GM21367 (cell line): ENCODE measurements around the gene HDAC3.
A peak's percentile ranks its signal among the peaks of the same experiment; 100 is the strongest.

Source experiments
- ATAC-seq: cut with Tn5 transposase; IDR thresholded peaks from one replicate; pipeline ENCODE4 v1.9.1; 2021; ENCODE audit not compliant: unreplicated experiment

Gene HDAC3

GRCh38 chr5:141662028-141662427, 25.4 kb upstream of the HDAC3 start:
- ATAC-seq, result no peak

GRCh38 chr5:141657937-141658545, 21.4 kb upstream of the HDAC3 start:
- ATAC-seq, result no peak

- ATAC-seq, result no peak
These were observed 20.8 kb upstream of the HDAC3 start for GRCh38 chr5:141657404-141657803.

- ATAC-seq, result no peak
These were observed 19.7 kb upstream of the HDAC3 start for GRCh38 chr5:141656396-141656795.

GRCh38 chr5:141655020-141655419, 18.4 kb upstream of the HDAC3 start:
- ATAC-seq, result no peak

- no peak for ATAC-seq
These were observed 17.6 kb upstream of the HDAC3 start for GRCh38 chr5:141654298-141654697.

- no peak for ATAC-seq
These were observed 15.1 kb upstream of the HDAC3 start for GRCh38 chr5:141651728-141652105.

- ATAC-seq, result peak; percentile 93
These were observed 14.4 kb upstream of the HDAC3 start, which contains the start of gene FCHSD1 for GRCh38 chr5:141650851-141651727. FCHSD1 (minus strand) TSS chr5:141651418; CDS start chr5:141651368, 50 bp downstream.

GRCh38 chr5:141649972-141650371, 13.3 kb upstream of the HDAC3 start:
- ATAC-seq, result no peak

- ATAC-seq, result no peak
These were observed 12.5 kb upstream of the HDAC3 start for GRCh38 chr5:141649056-141649688.

- ATAC-seq, result no peak
These were observed 11.2 kb upstream of the HDAC3 start for GRCh38 chr5:141647851-141648250.

- ATAC-seq, result no peak
These were observed 10.6 kb upstream of the HDAC3 start for GRCh38 chr5:141647242-141647641.

- no peak for ATAC-seq
These were observed 9.4 kb upstream of the HDAC3 start for GRCh38 chr5:141646026-141646425.

- peak; percentile 44 for ATAC-seq
These were observed 5.1 kb upstream of the HDAC3 start for GRCh38 chr5:141641634-141642267.

- no peak for ATAC-seq
These were observed 4.0 kb upstream of the HDAC3 start for GRCh38 chr5:141640698-141641097.

GRCh38 chr5:141640051-141640415, 3.4 kb upstream of the HDAC3 start:
- ATAC-seq, result no peak

GRCh38 chr5:141639357-141640050, 2.9 kb upstream of the HDAC3 start:
- ATAC-seq, result no peak

GRCh38 chr5:141638771-141639170, 2.1 kb upstream of the HDAC3 start:
- ATAC-seq, result no peak

GRCh38 chr5:141637767-141638419, 1.2 kb upstream of the HDAC3 start:
- peak; percentile 29 for ATAC-seq

- peak; percentile 7 for ATAC-seq
These were observed 596 bp upstream of the HDAC3 start for GRCh38 chr5:141637123-141637766.
